Adrenal gland (tissue), 5 donors: ENCODE measurements around the gene KIRREL3.

Source experiments
- CTCF ChIP-seq, 6 experiments: fragments of 450-650 bp in 4 of 6; fragments of 200-600 bp in 2 of 6; sonication (generic) in 1 of 6; IDR thresholded peaks; 1 replicate in 5 of 6; 2 replicates in 1 of 6; pipeline versions ENCODE4 v1.5.1 to v1.8.0; 2016 to 2021; ENCODE audit warnings: antibody characterized with exemption in 6 of 6, mild to moderate bottlenecking in 2 of 6, moderate library complexity in 1 of 6
- POLR2A ChIP-seq, 2 donors: fragments of 450-650 bp; IDR thresholded peaks; one replicate each; pipeline ENCODE4 v1.6.1; 2017; ENCODE audit warnings: antibody characterized with exemption in 2 of 2, mild to moderate bottlenecking in 2 of 2, moderate library complexity in 1 of 2
- donor health status: DM: no; HTN: no; CAD: no.

GRCh38 chr11:126589492-126589803 lies 411.1 kb downstream of the KIRREL3 start:
- no peak for TF ChIP-seq POLR2A (IDR thresholded peaks at IDR 0.05)
- TF ChIP-seq CTCF (IDR thresholded peaks at IDR 0.05) = no peak
